Activated CD8-positive, alpha-beta memory T cell treated with anti-CD3 and anti-CD28 coated beads, Interleukin-2, amount 50 U/mL, for 4 hours (primary cell): Measurements from ENCODE around the gene PARD3B.
A peak's percentile ranks its signal among the peaks of the same experiment; 100 is the strongest.

Experiments
- DNase-seq: peaks from one replicate; pipeline ENCODE4 v3.0.0-alpha.2; 2020

The PARD3B gene

DNA sequence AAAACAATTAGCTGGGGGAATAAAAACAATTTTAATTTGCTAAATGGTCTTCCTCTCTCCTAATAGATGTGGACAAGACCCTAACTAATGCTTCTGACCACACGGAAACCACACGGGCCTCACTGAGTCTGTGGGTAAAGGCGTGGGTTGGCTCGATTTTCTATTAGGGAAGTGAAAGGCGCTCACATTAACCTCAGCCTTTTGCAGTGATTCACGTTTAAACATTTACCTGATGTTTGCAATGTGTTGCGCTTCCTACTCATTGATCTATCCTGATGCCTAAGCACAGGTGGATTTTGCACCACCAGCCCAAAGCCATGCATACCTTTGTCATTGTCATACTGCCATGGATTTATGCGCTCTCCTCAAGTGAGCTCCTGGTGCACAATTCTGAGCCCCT lies 1101.4 kb downstream of the PARD3B start:
- no peak for DNase-seq

- DNase-seq, result no peak
These were observed 1105.2 kb downstream of the PARD3B start for GRCh38 chr2:205650450-205650849.

- DNase-seq, result no peak
These were observed 1105.7 kb downstream of the PARD3B start for GRCh38 chr2:205650931-205651330.

DNA sequence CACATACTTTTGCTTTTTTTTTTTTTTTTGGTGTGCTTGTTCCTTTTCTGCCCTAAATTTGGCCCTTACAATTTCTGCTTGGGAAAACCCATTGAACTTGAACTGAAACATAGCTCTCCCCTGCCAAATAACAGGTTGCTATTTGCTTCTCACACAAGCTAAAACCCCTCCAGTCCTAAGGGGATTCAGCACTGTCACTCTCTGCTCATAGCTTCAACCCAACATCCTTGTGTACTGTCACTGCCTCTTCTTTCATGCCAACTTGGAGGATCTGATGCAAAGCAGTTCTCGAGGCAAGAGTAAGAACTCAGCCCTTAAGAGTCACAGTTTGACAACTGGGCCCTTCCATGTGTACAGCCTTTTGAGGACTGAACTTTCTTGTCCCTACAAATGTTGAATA lies 1106.4 kb downstream of the PARD3B start:
- no peak for DNase-seq

- DNase-seq, result no peak
These were observed 1109.8 kb downstream of the PARD3B start for GRCh38 chr2:205654878-205655605.

GRCh38 chr2:205655779-205656456 lies 1110.6 kb downstream of the PARD3B start:
- no peak for DNase-seq

DNA sequence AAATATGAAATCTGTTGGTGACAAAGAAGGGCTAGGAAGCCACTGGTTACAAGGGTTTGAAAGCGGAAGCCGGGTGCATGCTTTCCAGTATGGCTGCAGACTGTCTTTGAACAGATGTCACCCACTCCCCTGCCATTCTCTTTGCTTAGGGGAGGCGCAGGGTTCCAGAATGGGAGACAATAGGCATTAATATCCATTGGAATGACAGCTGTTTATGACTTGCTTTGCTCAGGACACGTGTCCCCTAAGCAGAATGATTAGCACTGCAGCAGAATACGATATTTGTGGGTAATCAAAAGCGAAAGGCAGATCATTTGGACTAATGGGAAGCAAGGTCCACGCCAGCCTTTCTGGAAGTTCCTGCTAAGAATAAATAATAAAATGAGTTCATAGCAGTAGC lies 1111.2 kb downstream of the PARD3B start:
- DNase-seq, result no peak

DNA sequence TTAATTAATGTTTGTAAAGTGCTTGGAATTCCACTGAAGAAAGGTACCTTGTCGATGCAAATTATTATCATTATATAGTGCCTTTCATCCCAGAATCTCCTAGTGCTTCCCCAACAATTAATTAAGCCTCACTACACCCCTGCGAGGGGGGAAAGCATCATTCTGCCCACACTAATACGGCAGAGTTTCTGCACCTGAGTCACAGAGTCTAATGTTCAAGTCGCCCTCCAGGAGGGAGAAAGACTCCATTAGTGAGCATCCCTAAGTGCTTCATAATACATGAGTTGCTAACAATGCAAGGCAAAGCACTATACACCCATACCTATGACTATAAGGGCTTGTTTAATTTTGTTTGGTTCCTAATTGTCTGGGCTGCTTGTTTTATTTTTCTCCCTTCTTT lies 1111.7 kb downstream of the PARD3B start:
- DNase-seq, result no peak

DNA sequence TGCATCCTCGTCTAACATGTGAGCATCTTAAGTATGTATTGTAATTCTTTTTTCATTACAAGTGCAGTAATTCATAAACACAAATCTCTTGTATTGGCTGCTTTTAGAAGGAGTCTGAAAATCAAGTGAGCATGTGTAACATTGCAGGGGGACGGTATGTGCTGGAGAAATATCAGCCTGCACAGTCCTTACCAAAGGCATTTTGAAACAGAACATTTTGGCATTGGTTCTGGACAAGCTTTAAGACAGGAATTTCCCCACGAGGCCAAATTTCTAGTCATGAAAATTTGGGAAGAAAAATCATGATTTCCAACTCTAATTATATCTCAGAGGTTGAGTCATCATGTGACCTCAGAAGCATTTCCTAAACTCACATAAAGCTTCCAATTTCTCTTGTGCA lies 1112.3 kb downstream of the PARD3B start:
- no peak for DNase-seq

DNA sequence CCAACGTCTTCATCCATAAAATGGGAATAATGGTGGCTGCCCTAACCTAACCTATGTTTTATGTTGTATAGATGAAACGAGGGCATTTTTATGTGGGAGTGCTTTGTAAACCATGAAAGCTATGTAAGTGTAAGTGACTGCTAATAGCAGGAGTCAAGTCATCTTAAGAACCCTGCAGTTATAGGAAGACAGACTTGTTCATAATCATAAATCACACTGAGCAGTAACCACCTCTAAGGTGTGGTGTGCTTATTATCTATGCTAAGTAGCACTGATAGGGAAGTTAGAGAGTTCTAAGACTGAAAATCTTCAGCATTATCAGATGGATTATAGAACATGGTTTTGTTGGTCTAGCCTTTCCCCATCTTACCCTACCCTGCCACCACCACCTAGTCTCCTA lies 1112.8 kb downstream of the PARD3B start:
- DNase-seq, result no peak

DNA sequence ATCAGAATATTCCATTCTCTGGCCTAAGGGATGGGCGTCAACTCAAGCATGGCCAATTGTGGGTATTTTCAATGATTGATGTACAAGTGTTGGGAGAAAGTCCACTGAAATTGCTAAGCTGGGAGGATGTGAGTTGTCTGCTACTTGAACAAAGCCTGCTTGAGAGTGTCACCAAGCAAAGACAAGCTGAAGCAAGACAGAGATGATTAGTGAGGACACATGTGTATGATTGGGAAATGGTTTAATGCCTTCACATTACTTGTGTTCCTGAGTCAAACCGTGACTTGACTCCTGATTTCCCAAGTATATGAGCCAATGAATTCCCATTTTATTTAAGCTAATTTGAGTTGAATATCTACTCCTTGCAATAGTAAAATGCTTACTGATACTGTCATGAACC lies 1113.3 kb downstream of the PARD3B start:
- DNase-seq, result no peak

DNA sequence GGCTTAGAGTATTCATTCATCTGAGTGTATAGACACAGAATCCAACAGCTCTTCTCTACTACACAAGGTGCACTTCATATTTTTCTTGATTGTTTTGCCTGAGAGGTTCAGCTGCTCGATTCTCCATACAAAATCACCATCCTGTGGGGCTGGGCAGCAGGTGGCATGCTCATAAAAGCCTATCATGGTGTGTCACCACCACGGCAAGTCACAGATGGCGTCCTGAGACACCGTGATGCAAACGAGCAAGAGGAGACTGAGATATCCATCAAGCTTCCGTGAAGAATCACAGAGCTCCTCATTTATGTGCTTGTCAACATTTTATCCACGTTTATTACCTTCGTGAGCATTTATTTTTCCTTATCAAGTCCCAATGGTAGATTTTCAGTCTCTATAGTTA lies 1114.6 kb downstream of the PARD3B start:
- DNase-seq, result no peak

DNA sequence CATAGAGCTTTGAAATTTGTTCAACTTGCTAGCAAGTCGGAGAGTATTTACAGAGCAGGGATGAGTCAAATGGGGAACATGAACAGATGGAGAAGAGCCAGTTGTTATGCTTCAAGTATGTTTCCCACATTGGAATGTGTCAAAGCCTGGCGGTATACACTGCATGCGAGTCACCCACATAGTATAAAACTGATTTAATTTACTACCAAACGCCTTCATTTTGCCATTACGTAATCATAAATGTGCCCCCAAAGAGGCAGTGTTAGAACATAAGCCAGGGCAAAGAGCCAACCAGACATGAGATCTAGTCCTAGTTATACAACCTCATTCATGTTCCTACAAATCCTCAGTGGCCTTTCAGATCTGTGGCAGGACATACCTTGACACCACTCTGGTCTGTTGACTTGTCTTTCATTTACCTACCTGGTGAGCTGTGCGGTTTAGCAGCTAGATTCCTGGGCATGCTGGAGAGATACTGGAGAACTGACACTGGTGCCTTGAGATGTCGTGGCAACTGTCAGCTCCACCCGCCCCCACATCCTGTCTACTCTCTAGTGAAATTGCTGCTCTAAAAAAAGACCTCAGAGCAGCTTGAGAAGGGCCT lies 1115.3 kb downstream of the PARD3B start:
- peak; percentile 31 for DNase-seq

DNA sequence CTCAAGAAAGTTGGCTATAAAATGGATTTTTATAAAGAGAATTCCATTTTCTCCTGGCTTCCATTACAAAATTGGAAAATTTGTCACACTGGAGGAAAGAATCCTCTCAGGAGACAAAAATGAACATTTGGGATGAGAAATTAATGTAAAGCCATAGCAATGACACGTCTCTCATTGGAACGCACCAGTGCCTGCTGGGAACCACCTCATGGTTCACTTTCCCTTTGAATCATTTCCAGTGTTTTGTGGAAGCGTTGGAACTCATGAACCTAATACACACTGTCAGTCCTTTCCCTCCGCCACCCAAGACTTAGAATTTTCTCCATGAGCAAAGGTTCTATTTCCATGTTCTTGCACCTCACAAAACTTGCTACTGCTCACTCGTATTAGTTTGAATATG lies 1116.0 kb downstream of the PARD3B start:
- DNase-seq, result no peak

- DNase-seq, result no peak
These were observed 1117.1 kb downstream of the PARD3B start for GRCh38 chr2:205662206-205662965.

GRCh38 chr2:205665791-205666190 lies 1120.5 kb downstream of the PARD3B start:
- no peak for DNase-seq
